ENCODE results near the gene EAF1. TPM values are rescaled to one million over a fixed set of nuclear protein-coding genes. Genes with fewer than 3 reads are reported as not detected.
"Not testable (repeated sequence)": the region's sequence is repeated elsewhere in the genome, so short reads cannot be mapped to it uniquely, and the experiment has no call there.

Gene EAF1
- total RNA-seq, 1 donor from 2014 or later = 25.9 TPM

- no peak for DNase-seq (ENCODE audit: low spot score)
- Mint-ChIP-seq H3K4me3 (ENCODE audit: low read depth) (no peak overlapping the region), H3K27ac (no peak overlapping the region), H3K4me1 (ENCODE audit: low read depth) (peaks cover 8% of the 10 kb centered on the region), H3K27me3 (ENCODE audit: low read depth) (no peaks in the 10 kb centered on the region), H3K36me3 (ENCODE audit: low read depth) (peaks cover 46% of the 10 kb centered on the region), H3K9me3 (no peaks in the 10 kb centered on the region)
- intact Hi-C loops (cut with micrococcal nuclease) = no loop called here
Observed at GRCh38 chr3:15443826-15444524, 16.6 kb downstream of the EAF1 start.

- H3K4me3 Mint-ChIP-seq (ENCODE audit: low read depth) = no peak overlapping the region
- H3K4me1 Mint-ChIP-seq (ENCODE audit: low read depth) = no peaks in the 10 kb centered on the region
- H3K27me3 Mint-ChIP-seq (ENCODE audit: low read depth) = no peaks in the 10 kb centered on the region
- H3K27ac Mint-ChIP-seq = no peak overlapping the region
- intact Hi-C loops (cut with micrococcal nuclease) = no loop called here
- no peaks in the 10 kb centered on the region for H3K9me3 Mint-ChIP-seq
- DNase-seq (ENCODE audit: low spot score) = no peak
- no peaks in the 10 kb centered on the region for H3K36me3 Mint-ChIP-seq (ENCODE audit: low read depth)
Observed at GRCh38 chr3:15449489-15450224, 22.3 kb downstream of the EAF1 start.

GRCh38 chr3:15450438-15451215, 23.2 kb downstream of the EAF1 start:
- H3K27me3 Mint-ChIP-seq (ENCODE audit: low read depth) = no peaks in the 10 kb centered on the region
- no peak overlapping the region for H3K4me3 Mint-ChIP-seq (ENCODE audit: low read depth)
- DNase-seq (ENCODE audit: low spot score) = no peak
- no peaks in the 10 kb centered on the region for H3K4me1 Mint-ChIP-seq (ENCODE audit: low read depth)
- no peak overlapping the region for H3K27ac Mint-ChIP-seq
- H3K36me3 Mint-ChIP-seq (ENCODE audit: low read depth) = no peaks in the 10 kb centered on the region
- intact Hi-C loops (cut with micrococcal nuclease) = no loop called here
- no peaks in the 10 kb centered on the region for H3K9me3 Mint-ChIP-seq

- Mint-ChIP-seq H3K4me3 (ENCODE audit: low read depth) (no peak overlapping the region), H3K9me3 (no peaks in the 10 kb centered on the region), H3K27ac (no peak overlapping the region), H3K4me1 (ENCODE audit: low read depth) (no peaks in the 10 kb centered on the region), H3K36me3 (ENCODE audit: low read depth) (no peaks in the 10 kb centered on the region), H3K27me3 (ENCODE audit: low read depth) (no peaks in the 10 kb centered on the region)
- no peak for DNase-seq (ENCODE audit: low spot score)
- intact Hi-C loops (cut with micrococcal nuclease) = no loop called here
Observed at GRCh38 chr3:15451216-15452113, 24.1 kb downstream of the EAF1 start.

- no peaks in the 10 kb centered on the region for H3K4me1 Mint-ChIP-seq (ENCODE audit: low read depth)
- H3K36me3 Mint-ChIP-seq (ENCODE audit: low read depth) = no peaks in the 10 kb centered on the region
- no peaks in the 10 kb centered on the region for H3K27me3 Mint-ChIP-seq (ENCODE audit: low read depth)
- H3K9me3 Mint-ChIP-seq = no peaks in the 10 kb centered on the region
- no peak for DNase-seq (ENCODE audit: low spot score)
- H3K27ac Mint-ChIP-seq = no peak overlapping the region
- H3K4me3 Mint-ChIP-seq (ENCODE audit: low read depth) = no peak overlapping the region
- intact Hi-C loops (cut with micrococcal nuclease) = no loop called here
Observed at GRCh38 chr3:15452156-15452555, 24.8 kb downstream of the EAF1 start.

- no peak for DNase-seq (ENCODE audit: low spot score)
- intact Hi-C loops (cut with micrococcal nuclease) = no loop called here
- H3K9me3 Mint-ChIP-seq = no peaks in the 10 kb centered on the region
- H3K4me3 Mint-ChIP-seq (ENCODE audit: low read depth) = no peak overlapping the region
- H3K27me3 Mint-ChIP-seq (ENCODE audit: low read depth) = no peaks in the 10 kb centered on the region
- H3K36me3 Mint-ChIP-seq (ENCODE audit: low read depth) = no peaks in the 10 kb centered on the region
- no peaks in the 10 kb centered on the region for H3K4me1 Mint-ChIP-seq (ENCODE audit: low read depth)
- no peak overlapping the region for H3K27ac Mint-ChIP-seq
Observed at GRCh38 chr3:15452961-15453360, 25.6 kb downstream of the EAF1 start.

GRCh38 chr3:15453501-15453900, 26.1 kb downstream of the EAF1 start:
- Mint-ChIP-seq H3K27ac (no peak overlapping the region), H3K36me3 (ENCODE audit: low read depth) (no peaks in the 10 kb centered on the region), H3K4me3 (ENCODE audit: low read depth) (no peak overlapping the region), H3K27me3 (ENCODE audit: low read depth) (no peaks in the 10 kb centered on the region), H3K4me1 (ENCODE audit: low read depth) (no peaks in the 10 kb centered on the region), H3K9me3 (no peaks in the 10 kb centered on the region)
- intact Hi-C loops (cut with micrococcal nuclease) = no loop called here
- no peak for DNase-seq (ENCODE audit: low spot score)

GRCh38 chr3:15453991-15454625, 26.7 kb downstream of the EAF1 start:
- no peak for DNase-seq (ENCODE audit: low spot score)
- Mint-ChIP-seq H3K9me3 (no peaks in the 10 kb centered on the region), H3K4me3 (ENCODE audit: low read depth) (no peak overlapping the region), H3K4me1 (ENCODE audit: low read depth) (no peaks in the 10 kb centered on the region), H3K27me3 (ENCODE audit: low read depth) (no peaks in the 10 kb centered on the region), H3K27ac (no peak overlapping the region), H3K36me3 (ENCODE audit: low read depth) (no peaks in the 10 kb centered on the region)
- intact Hi-C loops (cut with micrococcal nuclease) = no loop called here

GRCh38 chr3:15454965-15455364, 27.6 kb downstream of the EAF1 start:
- DNase-seq (ENCODE audit: low spot score) = no peak
- intact Hi-C loops (cut with micrococcal nuclease) = no loop called here
- Mint-ChIP-seq H3K36me3 (ENCODE audit: low read depth) (no peaks in the 10 kb centered on the region), H3K4me1 (ENCODE audit: low read depth) (no peaks in the 10 kb centered on the region), H3K27ac (no peak overlapping the region), H3K27me3 (ENCODE audit: low read depth) (no peaks in the 10 kb centered on the region), H3K9me3 (no peaks in the 10 kb centered on the region), H3K4me3 (ENCODE audit: low read depth) (no peak overlapping the region)

GRCh38 chr3:15455756-15456155, 28.4 kb downstream of the EAF1 start:
- intact Hi-C loops (cut with micrococcal nuclease) = no loop called here
- Mint-ChIP-seq H3K4me1 (ENCODE audit: low read depth) (peaks cover 4% of the 10 kb centered on the region), H3K9me3 (no peaks in the 10 kb centered on the region), H3K4me3 (ENCODE audit: low read depth) (no peak overlapping the region), H3K27ac (no peak overlapping the region), H3K36me3 (ENCODE audit: low read depth) (no peaks in the 10 kb centered on the region), H3K27me3 (ENCODE audit: low read depth) (no peaks in the 10 kb centered on the region)
- DNase-seq (ENCODE audit: low spot score) = no peak

- H3K27ac Mint-ChIP-seq = no peak overlapping the region
- no peak for DNase-seq (ENCODE audit: low spot score)
- intact Hi-C loops (cut with micrococcal nuclease) = no loop called here
- H3K27me3 Mint-ChIP-seq (ENCODE audit: low read depth) = no peaks in the 10 kb centered on the region
- no peaks in the 10 kb centered on the region for H3K9me3 Mint-ChIP-seq
- H3K4me1 Mint-ChIP-seq (ENCODE audit: low read depth) = peaks cover 8% of the 10 kb centered on the region
- no peaks in the 10 kb centered on the region for H3K36me3 Mint-ChIP-seq (ENCODE audit: low read depth)
- no peak overlapping the region for H3K4me3 Mint-ChIP-seq (ENCODE audit: low read depth)
Observed at GRCh38 chr3:15456321-15456720, 28.9 kb downstream of the EAF1 start.

- H3K27me3 Mint-ChIP-seq (ENCODE audit: low read depth); intact Hi-C loops (cut with micrococcal nuclease); H3K27ac Mint-ChIP-seq; DNase-seq (ENCODE audit: low spot score); H3K4me3 Mint-ChIP-seq (ENCODE audit: low read depth); H3K9me3 Mint-ChIP-seq; H3K36me3 Mint-ChIP-seq (ENCODE audit: low read depth): not testable (repeated sequence)
- H3K4me1 Mint-ChIP-seq (ENCODE audit: low read depth) = peaks cover 12% of the 10 kb centered on the region
Observed at GRCh38 chr3:15456915-15457314, 29.5 kb downstream of the EAF1 start.

Measured in activated T-helper 2 cell treated with anti-CD3 and anti-CD28 coated beads, Interferon-gamma antibody, Interleukin-2, Interleukin-4, amounts not matched to agents 10 μg/mL and 5 μg/mL and 100 μg/mL, durations not matched to agents 14 hours and 24 hours and 36 hours (primary cell).